ENCODE results near the gene RYR3.

RYR3 gene

DNA sequence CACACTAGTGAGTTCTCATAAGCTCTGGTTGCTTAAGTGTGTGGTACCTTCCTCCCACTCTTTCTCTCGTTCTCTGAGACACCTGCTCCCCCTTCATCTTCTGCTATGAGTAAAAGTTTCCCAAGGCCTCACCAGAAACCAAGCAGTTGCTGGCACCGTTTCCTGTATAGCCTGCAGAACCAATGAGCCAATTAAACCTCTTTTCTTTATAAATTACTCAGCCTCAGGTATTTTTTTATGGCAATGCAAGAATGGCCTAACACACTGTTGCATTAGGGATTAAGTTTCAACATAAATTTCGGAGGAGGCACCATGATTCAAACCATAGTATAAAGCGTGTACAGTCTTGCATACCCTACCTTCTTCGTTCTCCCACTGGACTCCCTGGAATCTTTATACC lies 405.3 kb downstream of the RYR3 start:
- DNase-seq (ENCODE audit: low read depth), result no peak

DNA sequence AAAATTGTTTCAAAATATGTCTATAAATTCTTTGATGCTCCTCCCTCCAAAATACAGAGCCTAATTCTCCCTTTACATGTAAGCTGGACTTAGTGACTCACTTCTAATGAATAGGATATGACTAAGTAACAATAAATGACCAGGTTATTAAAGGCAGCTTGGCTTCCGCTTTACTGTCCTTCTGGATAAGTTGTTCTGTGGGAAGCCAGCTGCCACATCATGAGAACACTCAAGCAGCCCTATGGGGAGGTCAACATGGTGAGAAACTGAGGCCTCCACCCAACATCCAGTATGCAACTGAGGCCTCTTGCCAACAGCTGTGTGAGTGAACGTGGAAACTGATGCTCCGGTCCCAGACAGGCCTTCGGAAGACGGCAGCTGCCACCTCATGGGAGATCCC lies 410.2 kb downstream of the RYR3 start:
- no peak for DNase-seq (ENCODE audit: low read depth)

DNA sequence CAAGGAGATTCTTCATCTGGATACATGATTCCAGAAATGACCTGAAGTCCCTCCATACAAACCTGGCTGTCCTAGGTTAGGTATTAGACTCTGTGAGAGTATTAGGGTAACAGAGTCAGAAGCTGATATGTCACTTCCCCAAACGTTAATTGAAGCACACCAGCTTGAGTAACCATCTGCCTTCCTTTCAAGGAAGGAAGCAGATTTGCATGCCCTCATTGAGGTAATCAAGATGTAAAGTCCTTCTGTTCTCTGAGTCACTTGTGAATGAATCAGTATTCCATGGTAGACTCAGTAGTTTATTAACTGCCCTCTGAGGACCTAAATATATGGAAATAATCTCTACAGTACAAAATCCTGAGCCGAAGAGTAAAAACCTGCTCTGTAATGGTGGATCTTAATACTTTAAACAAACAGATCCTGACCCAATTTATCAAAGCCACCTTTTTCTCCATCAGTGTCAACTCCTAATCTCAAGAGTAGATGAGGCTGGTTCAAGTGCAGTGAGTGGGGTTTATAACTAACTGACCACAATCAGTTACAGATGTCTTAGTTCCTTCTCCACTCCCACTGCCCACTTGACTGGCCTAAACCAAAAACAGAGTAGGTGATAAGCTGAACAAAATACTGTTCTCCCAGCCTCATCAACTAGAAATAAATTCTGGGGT lies 411.4 kb downstream of the RYR3 start:
- DNase-seq (ENCODE audit: low read depth), result no peak

DNA sequence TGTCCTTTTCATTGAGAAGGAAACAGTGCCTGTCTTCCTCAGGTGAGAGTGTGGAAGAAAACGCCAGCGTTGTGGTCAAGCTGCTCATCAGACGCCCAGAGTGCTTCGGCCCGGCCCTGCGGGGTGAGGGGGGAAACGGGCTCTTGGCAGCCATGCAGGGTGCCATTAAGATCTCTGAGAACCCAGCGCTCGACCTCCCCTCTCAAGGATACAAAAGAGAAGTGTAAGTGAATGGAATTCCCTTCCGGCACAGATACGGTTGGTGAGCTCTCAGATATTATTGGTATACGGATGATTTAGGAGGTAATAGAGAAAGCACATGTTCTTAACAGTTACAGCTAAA lies 411.9 kb downstream of the RYR3 start:
- no peak for DNase-seq (ENCODE audit: low read depth)

DNA sequence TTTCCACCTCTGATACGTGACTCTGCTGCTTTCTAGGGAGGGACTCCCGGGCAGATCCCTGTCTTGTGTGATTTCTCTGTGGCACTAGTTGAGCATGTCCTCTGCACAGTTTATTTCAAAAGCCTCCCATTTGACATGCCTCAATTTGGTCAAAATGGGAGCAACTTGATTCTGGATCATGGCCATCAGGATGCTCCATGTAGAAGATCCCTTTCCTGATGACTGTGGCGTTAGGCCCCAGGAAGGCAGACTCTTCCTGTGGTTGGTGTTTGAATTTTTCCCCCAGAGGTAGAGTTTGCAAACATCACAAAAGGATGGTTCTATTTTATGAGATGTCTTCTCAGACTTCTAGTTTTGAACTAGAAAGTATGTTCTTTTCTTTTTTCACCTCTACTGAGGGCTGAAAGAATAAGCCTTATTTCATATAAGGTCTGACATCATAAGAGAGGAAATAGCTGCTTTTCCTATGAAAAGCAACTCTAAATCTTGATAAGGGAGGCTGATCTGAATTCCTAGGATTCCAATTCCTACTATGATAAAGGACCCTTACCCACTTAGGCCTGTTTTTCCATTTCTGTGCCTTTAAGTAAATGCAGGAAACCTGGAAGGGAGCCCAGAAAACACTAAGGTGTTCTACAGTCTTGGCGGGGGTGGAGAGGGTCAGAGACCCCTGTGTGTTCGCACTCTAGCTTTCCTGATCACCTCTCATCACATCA lies 413.7 kb downstream of the RYR3 start:
- DNase-seq (ENCODE audit: low read depth), result no peak

GRCh38 chr15:33729653-33730052 lies 418.9 kb downstream of the RYR3 start:
- no peak for DNase-seq (ENCODE audit: low read depth)

DNA sequence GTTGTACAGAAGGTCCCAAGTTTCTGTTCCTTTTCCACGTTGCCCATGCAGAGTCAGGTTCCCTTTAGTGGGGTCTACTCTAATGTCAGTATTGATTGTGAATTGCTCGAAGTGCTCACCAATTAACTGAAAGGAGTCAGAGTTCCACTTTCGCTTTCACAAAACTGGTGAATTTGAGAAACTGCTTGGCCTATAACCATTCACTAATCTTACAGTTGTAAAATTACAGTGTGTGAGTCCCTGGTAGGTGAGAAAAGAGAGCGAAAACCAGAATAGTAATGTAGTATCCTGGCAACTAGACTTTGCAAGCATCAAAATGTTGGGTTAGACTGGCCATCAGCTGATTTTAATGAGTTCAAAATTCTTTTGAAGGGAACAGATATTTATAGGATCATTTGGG lies 420.0 kb downstream of the RYR3 start:
- DNase-seq (ENCODE audit: low read depth), result no peak

- DNase-seq (ENCODE audit: low read depth), result no peak
Observed at GRCh38 chr15:33735143-33735542, 424.4 kb downstream of the RYR3 start.

GRCh38 chr15:33735637-33736247 lies 425.0 kb downstream of the RYR3 start:
- DNase-seq (ENCODE audit: low read depth), result no peak

DNA sequence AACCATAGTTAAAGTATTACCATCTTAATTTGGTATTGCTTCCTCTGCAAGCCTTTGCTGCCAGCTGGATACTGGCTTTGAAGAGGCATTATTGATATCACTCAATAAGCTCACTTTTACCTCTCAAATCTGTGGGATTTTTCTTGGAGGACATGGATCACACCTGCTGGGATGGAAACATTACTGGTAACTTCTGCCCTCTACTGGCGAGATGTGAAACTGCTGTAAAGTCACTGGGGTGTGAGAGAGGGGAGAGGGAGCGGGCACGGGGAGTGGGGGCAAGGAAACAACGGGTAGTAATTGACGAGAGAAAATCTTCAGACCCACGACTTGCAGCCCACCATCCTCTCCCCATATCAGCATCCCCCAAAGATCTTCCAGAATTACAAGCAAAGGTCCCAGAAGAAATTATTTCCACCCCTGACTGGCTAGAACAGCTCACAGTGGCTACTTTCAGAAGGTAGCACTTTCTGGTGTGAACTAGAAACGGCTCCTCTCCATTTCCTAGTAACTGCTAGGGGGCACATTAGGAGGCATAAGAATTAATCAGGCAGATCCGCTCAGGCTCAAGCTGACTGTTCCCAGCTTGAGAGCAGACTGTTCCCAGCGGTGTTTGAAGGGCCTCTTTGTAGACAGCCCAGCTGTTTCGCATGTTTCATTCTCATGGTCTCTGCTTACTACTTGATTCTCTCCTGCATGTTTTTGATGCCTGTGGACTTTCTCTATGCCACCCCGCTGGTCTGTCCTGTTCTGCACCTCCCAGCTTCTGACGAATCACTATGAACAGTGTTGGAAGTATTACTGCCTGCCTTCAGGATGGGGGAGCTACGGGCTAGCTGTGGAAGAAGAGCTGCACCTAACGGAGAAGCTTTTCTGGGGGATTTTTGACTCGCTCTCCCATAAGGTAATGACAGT lies 427.2 kb downstream of the RYR3 start:
- DNase-seq (ENCODE audit: low read depth), result no peak

- DNase-seq (ENCODE audit: low read depth), result no peak
Observed at GRCh38 chr15:33738941-33739664, 428.3 kb downstream of the RYR3 start.

GRCh38 chr15:33742306-33742705 lies 431.5 kb downstream of the RYR3 start:
- no peak for DNase-seq (ENCODE audit: low read depth)

DNA sequence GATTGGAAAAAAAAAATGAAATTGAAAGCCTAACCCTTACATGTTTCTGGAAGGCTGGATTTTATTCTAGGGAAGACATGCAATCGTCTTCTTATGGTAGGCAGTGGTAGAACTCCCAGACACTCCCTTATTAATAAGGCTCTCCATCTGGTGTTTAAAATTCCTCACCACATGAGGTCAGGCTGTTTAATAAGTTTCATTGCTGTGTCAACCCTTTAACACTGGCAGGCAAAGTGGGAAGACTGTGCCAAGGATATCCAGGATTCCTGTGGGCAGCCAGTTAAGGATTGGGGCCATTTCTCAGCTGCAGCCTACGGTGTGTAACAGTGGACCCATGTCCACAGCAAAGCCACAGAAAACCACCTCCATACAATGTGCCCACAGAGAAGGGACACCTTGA lies 432.0 kb downstream of the RYR3 start:
- DNase-seq (ENCODE audit: low read depth), result no peak

- no peak for DNase-seq (ENCODE audit: low read depth)
Observed at GRCh38 chr15:33746203-33746602, 435.4 kb downstream of the RYR3 start.

DNA sequence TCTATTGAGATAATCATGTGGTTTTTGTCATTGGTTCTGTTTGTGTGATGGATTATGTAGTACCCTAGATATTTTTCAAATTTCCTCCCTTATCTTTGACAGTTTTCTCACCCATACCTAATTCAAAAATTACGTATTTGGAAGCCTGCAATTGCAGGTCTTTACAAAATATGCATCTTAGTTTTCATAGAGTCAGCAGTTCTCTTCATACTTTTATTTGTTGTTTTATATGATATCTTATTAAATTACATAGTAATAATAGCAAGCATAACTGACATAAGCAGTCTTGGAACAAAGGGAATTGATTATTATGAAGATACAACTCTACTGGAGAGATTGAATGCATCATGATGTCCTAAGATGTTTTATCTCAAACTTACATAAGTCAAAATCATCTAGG lies 442.2 kb downstream of the RYR3 start:
- DNase-seq (ENCODE audit: low read depth), result no peak

DNA sequence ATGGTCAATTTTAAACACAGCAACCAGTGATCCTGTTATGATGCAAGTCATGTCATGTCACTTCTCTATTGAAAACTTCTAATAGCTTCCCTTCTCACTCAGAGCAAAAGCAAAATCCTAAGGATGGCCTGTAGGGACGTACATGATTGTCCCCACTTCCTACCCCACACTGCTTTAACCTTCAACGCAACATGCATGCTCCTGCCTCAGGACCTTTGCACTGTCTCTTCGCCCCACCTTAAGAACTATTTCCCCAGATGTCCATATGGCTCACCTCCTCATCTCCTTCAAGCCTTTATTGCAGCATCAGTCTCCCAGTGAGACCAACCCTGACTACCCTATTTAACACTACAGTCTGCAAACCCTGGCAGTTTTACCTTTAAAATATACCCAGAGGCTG lies 443.5 kb downstream of the RYR3 start:
- no peak for DNase-seq (ENCODE audit: low read depth)

DNA sequence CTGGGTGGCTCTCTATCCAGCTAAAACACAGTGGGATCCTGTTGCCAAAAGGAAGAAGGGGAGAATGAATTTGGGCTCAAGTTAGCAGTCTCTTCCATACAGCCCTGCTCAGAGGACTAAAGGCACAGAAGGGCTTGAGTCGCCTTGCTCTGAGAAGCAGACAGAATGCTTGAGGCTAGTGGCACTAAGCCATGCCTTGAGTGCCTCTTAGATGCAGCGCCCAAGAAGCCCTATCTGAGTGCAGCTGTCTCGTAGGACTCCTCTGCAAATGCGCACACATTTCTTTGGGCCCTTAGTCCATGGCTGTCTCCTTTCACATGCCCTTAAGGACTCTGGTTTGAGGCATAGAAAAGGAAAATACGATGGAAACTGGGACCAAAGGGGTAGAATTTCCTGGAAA lies 446.2 kb downstream of the RYR3 start:
- no peak for DNase-seq (ENCODE audit: low read depth)

- no peak for DNase-seq (ENCODE audit: low read depth)
Observed at GRCh38 chr15:33757516-33758232, 446.9 kb downstream of the RYR3 start.

- DNase-seq (ENCODE audit: low read depth), result no peak
Observed at GRCh38 chr15:33766389-33766788, 455.6 kb downstream of the RYR3 start.

DNA sequence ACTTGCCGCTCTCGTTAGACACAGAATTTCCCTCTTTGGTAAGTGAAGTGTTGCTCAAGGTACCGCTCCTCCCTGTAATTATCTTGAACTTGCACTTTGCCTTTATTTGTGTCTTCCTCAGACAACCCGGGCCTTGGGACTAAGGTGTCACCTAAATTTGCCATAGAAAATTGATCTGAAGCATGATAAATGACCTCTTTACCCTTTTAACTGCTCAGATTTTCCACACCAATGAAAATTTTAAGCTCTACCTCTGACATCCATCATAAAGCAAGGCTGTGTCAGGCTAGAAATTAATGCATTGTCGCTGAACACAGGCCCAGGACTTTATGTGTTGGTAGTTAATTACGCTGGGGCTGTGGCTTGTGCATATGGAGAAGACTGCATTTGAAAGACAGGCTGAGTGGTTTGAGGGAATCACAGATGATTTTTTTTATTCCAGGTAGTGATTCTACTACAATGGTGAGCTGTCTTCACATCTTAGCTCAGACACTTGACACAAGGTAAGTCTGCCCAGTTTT lies 458.0 kb downstream of the RYR3 start:
- DNase-seq (ENCODE audit: low read depth), result no peak

- DNase-seq (ENCODE audit: low read depth), result no peak
Observed at GRCh38 chr15:33773969-33774368, 463.2 kb downstream of the RYR3 start.
